IMR-90 (cell line): ENCODE results near the gene TCERG1. TPM values are rescaled to one million over a fixed set of nuclear protein-coding genes. Genes with fewer than 3 reads are reported as not detected.

Source experiments
- ATAC-seq: fragments of 200-7000 bp; cut with Tn5 transposase; 2 replicates; pipeline ENCODE4 v1.9.1; 2020; ENCODE audit warnings: low read depth, mild to moderate bottlenecking, moderate library complexity
- BruUV-seq: library from RNA; stranded (reverse); fragments of 400-500 nt; replicated peaks from 2 replicates; lab custom pipeline; 2021; lab: Mats Ljungman, UMichigan
- CTCF ChIA-PET: fragments of 300-600 bp; formaldehyde crosslinking; extraction: SDS; loops from one replicate; lab custom pipeline; 2021; ENCODE audit warnings: antibody characterized with exemption; lab: Yijun Ruan, JAX
- POLR2A ChIA-PET: fragments of 300-600 bp; sonication (Branson Sonifier 250); formaldehyde crosslinking; loops from one replicate; lab custom pipeline; 2022; ENCODE audit warnings: antibody characterized with exemption; ENCODE audit not compliant: unreplicated experiment; lab: Charles Lee
- DNase-seq: peaks from one replicate; pipeline ENCODE4 v3.0.0; 2013
- H2AFZ ChIP-seq: replicated peaks from 2 replicates; pipeline ENCODE3; 2013; ENCODE audit warnings: low read length, mild to moderate bottlenecking; ENCODE audit not compliant: poor library complexity
- H2AK5ac ChIP-seq: 2 replicates; pipeline ENCODE4 v1.6.1; 2013; ENCODE audit warnings: low read depth, low read length, inconsistent platforms
- H2AK9ac ChIP-seq: replicated peaks from 2 replicates; pipeline ENCODE3; 2013; ENCODE audit warnings: mild to moderate bottlenecking, low read depth, low read length, moderate library complexity; ENCODE audit not compliant: poor library complexity
- H2BK120ac ChIP-seq: 2 replicates; pipeline ENCODE4 v1.6.1; 2013; ENCODE audit warnings: low read depth, low read length, inconsistent platforms
- H2BK15ac ChIP-seq: 3 replicates; pipeline ENCODE4 v1.6.1; 2013; ENCODE audit warnings: low read depth, low read length, inconsistent platforms
- H2BK20ac ChIP-seq: 2 replicates; pipeline ENCODE4 v1.6.1; 2013; ENCODE audit warnings: low read depth, mild to moderate bottlenecking, inconsistent platforms, low read length, moderate library complexity
- H2BK5ac ChIP-seq: 2 replicates; pipeline ENCODE4 v1.6.1; 2013; ENCODE audit warnings: mild to moderate bottlenecking, low read depth, low read length, inconsistent platforms; ENCODE audit not compliant: poor library complexity, severe bottlenecking
- H3K14ac ChIP-seq: replicated peaks from 2 replicates; pipeline ENCODE4 v1.6.1; 2013; ENCODE audit warnings: low read depth, low read length, inconsistent platforms
- H3K18ac ChIP-seq: 2 replicates; pipeline ENCODE4 v1.6.1; 2013; ENCODE audit warnings: low read depth, low read length, control low read depth
- H3K23ac ChIP-seq: 2 replicates; pipeline ENCODE4 v1.6.1; 2013; ENCODE audit warnings: low read depth, low read length, inconsistent platforms
- H3K27ac ChIP-seq: 2 replicates; pipeline ENCODE4 v1.5.1; 2013; ENCODE audit warnings: mild to moderate bottlenecking, control low read depth, low read length; ENCODE audit not compliant: insufficient read depth
- H3K27me3 ChIP-seq: 2 replicates; pipeline ENCODE4 v1.6.1; 2013; ENCODE audit warnings: low read length; ENCODE audit not compliant: control insufficient read depth, insufficient read depth
- H3K36me3 ChIP-seq: 2 replicates; pipeline ENCODE4 v1.6.1; 2013; ENCODE audit warnings: low read length, mixed read lengths; ENCODE audit not compliant: control insufficient read depth, insufficient read depth
- H3K4ac ChIP-seq: 2 replicates; pipeline ENCODE4 v1.6.1; 2013; ENCODE audit warnings: low read depth, low read length, inconsistent platforms
- H3K4me1 ChIP-seq: 2 replicates; pipeline ENCODE4 v1.6.1; 2013; ENCODE audit warnings: low read length, mixed read lengths; ENCODE audit not compliant: control insufficient read depth, insufficient read depth
- H3K4me2 ChIP-seq: 2 replicates; pipeline ENCODE4 v1.6.1; 2013; ENCODE audit warnings: low read depth, mild to moderate bottlenecking, control low read depth, low read length, moderate library complexity
- H3K4me3 ChIP-seq: 2 replicates; pipeline ENCODE4 v1.5.1; 2013; ENCODE audit warnings: low read depth, mild to moderate bottlenecking, control low read depth, low read length, moderate library complexity; ENCODE audit not compliant: insufficient read depth
- H3K56ac ChIP-seq: 2 replicates; pipeline ENCODE4 v1.6.1; 2013; ENCODE audit warnings: low read length, inconsistent platforms; ENCODE audit not compliant: insufficient read depth; ENCODE audit errors: extremely low read depth
- H3K79me1 ChIP-seq, 2 experiments: 2 replicates each; pipeline ENCODE4 v1.6.1; 2013; ENCODE audit warnings: low read length in 2 of 2, inconsistent platforms in 1 of 2, low read depth in 1 of 2
- H3K9ac ChIP-seq: 2 replicates; pipeline ENCODE4 v1.6.1; 2013; ENCODE audit warnings: low read depth, low read length, control low read depth
- H3K9me1 ChIP-seq: 2 replicates; pipeline ENCODE4 v1.6.1; 2013; ENCODE audit warnings: low read length, inconsistent platforms; ENCODE audit not compliant: insufficient read depth
- H3K9me3 ChIP-seq: 2 replicates; pipeline ENCODE4 v1.6.1; 2013; ENCODE audit warnings: low read length; ENCODE audit not compliant: control insufficient read depth, insufficient read depth
- H4K20me1 ChIP-seq: 2 replicates; pipeline ENCODE4 v1.6.1; 2013; ENCODE audit warnings: low read length, inconsistent platforms; ENCODE audit not compliant: insufficient read depth
- H4K5ac ChIP-seq: 2 replicates; pipeline ENCODE4 v1.6.1; 2013; ENCODE audit warnings: mild to moderate bottlenecking, low read depth, low read length, control low read depth
- H4K8ac ChIP-seq, 2 experiments: 2 replicates each; pipeline ENCODE4 v1.6.1; 2013; ENCODE audit warnings: low read depth in 2 of 2, low read length in 2 of 2, control low read depth in 1 of 2, inconsistent platforms in 1 of 2
- H4K91ac ChIP-seq: 2 replicates; pipeline ENCODE4 v1.6.1; 2013; ENCODE audit warnings: low read depth, low read length, inconsistent platforms; ENCODE audit not compliant: insufficient read depth
- CTCF ChIP-seq: conservative IDR thresholded peaks from 2 replicates; pipeline ENCODE4 v1.5.1; 2012; ENCODE audit warnings: mild to moderate bottlenecking, low read depth, low read length, improper control_type of control experiment
- USF2 ChIP-seq: fragments of 150-350 bp; IDR thresholded peaks from 2 replicates; pipeline ENCODE4 v1.6.1; 2017; ENCODE audit warnings: mild to moderate bottlenecking, antibody characterized with exemption, low read length, low read depth
- WGBS, 2 experiments: methylation state at CpG; one replicate each; pipeline versions ENCODE4 v1.1.5 to v1.1.7; 2013; ENCODE audit warnings: missing lambda C conversion rate in 2 of 2; ENCODE audit not compliant: insufficient read length in 1 of 2; ENCODE audit errors: extremely low coverage in 2 of 2; 5-methylcytosine and 5-hydroxymethylcytosine counted together
- dilution Hi-C: fragments of 300-500 bp; cut with HindIII; formaldehyde crosslinking; loops from one replicate; pipeline ENCODE4 v1.14.3; 2018; ENCODE audit warnings: low sequenced_read_pairs; ENCODE audit not compliant: unreplicated experiment
- in situ Hi-C: fragments of 300-500 bp; cut with MboI; formaldehyde crosslinking; loops from 3 replicates; pipeline ENCODE4 v1.14.3; 2019; ENCODE audit warnings: low sequenced_read_pairs, inconsistent platforms, mixed read lengths
- intact Hi-C: fragments of 100-400 bp; cut with micrococcal nuclease; formaldehyde crosslinking; loops from 2 replicates; pipeline ENCODE4 v1.10.0; 2022
- polyA plus RNA-seq, 3 experiments: library from polyadenylated mRNA; depleted of rRNA; stranded (reverse); fragments of >200 nt; gene quantifications; 2 replicates each; pipeline ENCODE4 v1.2.3, GENCODE V29; 2012; ENCODE audit warnings: low replicate concordance in 1 of 3
- total RNA-seq: library from RNA; depleted of rRNA; stranded (reverse); fragments of >200 nt; gene quantifications from 2 replicates; pipeline ENCODE4 v1.2.3, GENCODE V29; 2012

Gene TCERG1
- total and polyA plus RNA-seq, 2 of the 4 experiments (the other 2 are of a cell fraction) = 21.9 to 44.7 TPM

- no peak overlapping the region for H3K56ac ChIP-seq
- H3K36me3 ChIP-seq = peaks cover 28% of the 10 kb centered on the region
- no peak overlapping the region for H2AK9ac ChIP-seq
- CTCF ChIA-PET = interaction anchor here (0.6 to 0.7 kb wide), 2 partner anchors 13 to 679 kb away, joined by 3 read pairs; no protein-coding TSS in a partner anchor
- H2AFZ ChIP-seq = no peak overlapping the region
- no peak overlapping the region for H3K18ac ChIP-seq
- H4K91ac ChIP-seq = no peak overlapping the region
- H3K27ac ChIP-seq = no peak overlapping the region
- no peak overlapping the region for H3K23ac ChIP-seq
- H4K8ac ChIP-seq = no peak overlapping the region
- 83% methylated on average over 1 of the region's 3 CpGs; no CpG with 5 or more reads in 1 of the 2 experiments for WGBS, 2 experiments
- H2BK15ac ChIP-seq = no peak overlapping the region
- no peak overlapping the region for H3K9ac ChIP-seq
- dilution Hi-C loops (no loop called here), intact Hi-C loops (loop anchor here (1.0 kb wide), 2 partner anchors 62 to 500 kb away; no protein-coding TSS in a partner anchor), in situ Hi-C loops (loop anchor here (25.0 kb wide), 1 partner anchor 1946 kb away; no protein-coding TSS in a partner anchor)
- H3K14ac ChIP-seq = no peak overlapping the region
- H3K27me3 ChIP-seq = no peaks in the 10 kb centered on the region
- H3K79me1 ChIP-seq = peaks cover 13 to 16% of the 10 kb centered on the region in 2 experiments
- H2AK5ac ChIP-seq = no peak overlapping the region
- H3K9me3 ChIP-seq = no peaks in the 10 kb centered on the region
- no peak overlapping the region for H3K4me2 ChIP-seq
- no peak overlapping the region for H2BK20ac ChIP-seq
- DNase-seq (peak; percentile 37), ATAC-seq (peak; percentile 83)
- BruUV-seq = no TSS peak
- H2BK5ac ChIP-seq = no peak overlapping the region
- POLR2A ChIA-PET = no interaction called here
- H3K4me1 ChIP-seq = no peaks in the 10 kb centered on the region
- no peak overlapping the region for H3K4me3 ChIP-seq
- no peak overlapping the region for H2BK120ac ChIP-seq
- TF ChIP-seq CTCF (peak; percentile 58), USF2 (no peak)
- H4K20me1 ChIP-seq = 0 out of 2 replicates have a peak, but pooled peaks cover 6% of the 10 kb centered on the region
- H3K4ac ChIP-seq = no peak overlapping the region
- no peak overlapping the region for H4K5ac ChIP-seq
- H3K9me1 ChIP-seq = peaks cover 3% of the 10 kb centered on the region; the same call in 1 of the 2 replicates
Observed at GRCh38 chr5:146466521-146467349, 19.6 kb downstream of the TCERG1 start.
